Fibroblast of skin of right quadriceps (primary cell): ENCODE data around the gene LAMA3.
A peak's percentile ranks its signal among the peaks of the same experiment; 100 is the strongest.

ENCODE experiments used
- DNase-seq: peaks from one replicate; pipeline ENCODE4 v3.0.0-alpha.2; 2013

The LAMA3 gene

GRCh38 chr18:23920054-23920453 is 230.8 kb downstream of the LAMA3 start:
- no peak for DNase-seq

DNA sequence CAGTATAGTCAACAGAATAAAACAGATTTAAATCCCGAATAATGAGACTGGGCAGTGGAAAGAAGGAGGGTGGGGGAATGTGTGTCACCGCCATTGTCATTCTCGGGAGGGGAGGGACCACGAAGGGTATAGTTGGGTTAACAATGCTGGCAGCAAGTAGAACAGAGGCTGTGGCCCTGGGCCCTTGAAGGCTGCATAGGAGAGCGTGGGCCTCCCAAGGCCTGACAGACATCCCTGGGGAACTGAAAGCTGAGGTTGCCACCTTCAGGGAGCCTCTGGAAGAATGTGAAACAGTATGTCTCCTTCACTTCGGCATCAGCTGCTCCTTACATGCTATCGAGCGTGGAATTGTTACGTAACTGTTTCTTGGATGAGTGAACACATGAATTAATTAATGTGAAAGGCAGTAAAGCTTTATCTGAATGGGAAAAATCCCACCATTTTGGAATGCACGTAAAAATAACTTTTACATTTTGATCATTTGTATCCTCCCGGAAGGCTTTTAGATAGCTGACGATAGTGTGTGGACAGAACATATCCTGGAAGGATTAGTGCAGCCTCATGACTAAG is 232.5 kb downstream of the LAMA3 start:
- peak; percentile 13 for DNase-seq

- no peak for DNase-seq
These were observed 233.7 kb downstream of the LAMA3 start for GRCh38 chr18:23922939-23923338.

GRCh38 chr18:23924813-23925212 is 235.6 kb downstream of the LAMA3 start:
- peak; percentile 55 for DNase-seq

GRCh38 chr18:23926571-23926970 is 237.3 kb downstream of the LAMA3 start:
- DNase-seq: no peak

DNA sequence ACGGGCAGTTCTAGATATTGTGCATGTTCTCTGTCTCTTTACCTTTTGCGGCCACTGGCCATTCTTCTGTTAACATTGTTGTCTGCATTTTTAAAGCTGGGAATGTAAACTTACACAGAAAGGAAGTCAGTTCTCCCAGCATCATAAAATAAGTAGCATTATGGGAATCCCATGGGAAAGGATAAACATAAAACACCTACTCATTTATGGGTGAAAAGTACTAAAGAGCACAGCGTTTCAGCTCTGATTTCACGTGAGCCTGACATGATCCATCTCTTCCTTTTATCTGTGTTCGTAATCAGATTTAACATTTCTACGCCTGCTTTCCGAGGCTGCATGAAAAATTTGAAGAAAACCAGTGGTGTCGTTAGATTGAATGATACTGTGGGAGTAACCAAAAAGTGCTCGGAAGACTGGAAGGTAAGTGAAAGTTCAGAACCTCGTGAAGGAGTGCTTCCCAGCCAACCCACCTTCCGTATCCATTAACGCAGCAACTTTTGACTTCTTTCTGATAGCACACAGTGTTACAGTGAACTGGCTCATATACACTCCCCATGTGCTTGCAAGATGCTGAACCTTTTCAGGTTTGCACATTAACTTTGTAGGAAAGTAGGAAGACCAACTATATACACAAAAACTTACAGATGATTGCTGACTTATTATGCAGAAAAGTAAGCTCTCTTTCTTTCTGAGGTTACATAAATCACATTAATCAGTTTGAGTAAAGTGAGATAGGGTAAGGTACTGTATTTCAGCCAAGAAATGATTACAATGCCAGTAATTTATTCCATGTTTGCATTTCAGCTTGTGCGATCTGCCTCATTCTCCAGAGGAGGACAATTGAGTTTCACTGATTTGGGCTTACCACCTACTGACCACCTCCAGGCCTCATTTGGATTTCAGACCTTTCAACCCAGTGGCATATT is 238.8 kb downstream of the LAMA3 start:
- no peak for DNase-seq

- no peak for DNase-seq
These were observed 240.2 kb downstream of the LAMA3 start for GRCh38 chr18:23929362-23929930.

DNA sequence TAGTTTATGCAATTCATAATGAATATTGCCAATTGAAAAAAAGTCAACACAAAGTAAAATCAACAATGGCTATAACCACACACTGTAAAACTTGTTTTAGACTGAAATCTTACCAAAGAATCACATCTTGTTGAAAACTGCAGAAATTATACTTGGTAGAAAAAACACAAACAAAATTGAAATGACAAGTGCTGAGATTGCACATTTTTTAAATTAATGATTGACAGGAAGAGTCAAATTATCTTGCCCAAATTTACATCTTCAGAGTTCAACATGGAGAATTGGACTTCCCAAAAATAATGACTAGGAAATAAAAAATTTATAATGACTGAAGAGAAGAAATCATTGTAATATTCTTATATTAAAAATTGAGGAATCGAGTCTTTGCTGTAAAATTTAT is 240.7 kb downstream of the LAMA3 start:
- no peak for DNase-seq

GRCh38 chr18:23932385-23933067 is 243.3 kb downstream of the LAMA3 start:
- DNase-seq: no peak

DNA sequence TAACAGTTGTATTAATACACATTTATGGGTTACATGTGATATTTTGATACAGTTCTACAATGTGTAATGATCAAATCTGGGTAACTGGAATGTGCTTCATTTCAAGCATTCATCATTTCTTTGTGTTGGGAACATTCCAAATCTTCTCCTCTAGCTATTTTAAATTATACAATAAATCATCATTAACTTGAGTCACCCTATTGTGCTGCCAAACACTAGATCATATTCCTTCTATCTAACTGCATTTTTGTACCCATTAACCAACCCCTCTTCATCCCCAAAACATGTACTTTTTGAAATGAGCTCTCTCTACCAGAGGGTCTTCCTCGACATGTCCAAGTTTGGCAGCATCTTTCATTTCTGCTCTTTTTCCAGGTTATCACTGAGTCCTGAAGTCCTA is 244.2 kb downstream of the LAMA3 start:
- peak; percentile 63 for DNase-seq

GRCh38 chr18:23934252-23934651 is 245.0 kb downstream of the LAMA3 start:
- DNase-seq: no peak

DNA sequence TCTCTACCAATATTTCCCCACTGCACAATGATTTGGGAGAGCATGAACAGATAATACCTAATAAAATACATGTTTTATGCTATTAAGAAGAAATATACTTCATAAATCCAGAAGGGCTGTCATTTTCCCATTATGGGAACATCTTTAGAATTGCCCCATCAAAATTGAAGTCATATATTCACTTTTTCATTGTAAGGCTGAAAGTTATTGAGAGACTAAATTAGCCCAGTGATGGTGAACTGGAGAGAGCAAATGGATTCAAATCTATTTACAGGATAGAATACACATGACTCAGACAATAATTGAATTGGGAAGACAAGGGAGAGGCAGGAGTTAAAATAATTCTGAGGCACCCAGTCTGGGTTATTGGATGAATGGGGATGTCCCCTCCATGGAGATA is 245.6 kb downstream of the LAMA3 start:
- no peak for DNase-seq

DNA sequence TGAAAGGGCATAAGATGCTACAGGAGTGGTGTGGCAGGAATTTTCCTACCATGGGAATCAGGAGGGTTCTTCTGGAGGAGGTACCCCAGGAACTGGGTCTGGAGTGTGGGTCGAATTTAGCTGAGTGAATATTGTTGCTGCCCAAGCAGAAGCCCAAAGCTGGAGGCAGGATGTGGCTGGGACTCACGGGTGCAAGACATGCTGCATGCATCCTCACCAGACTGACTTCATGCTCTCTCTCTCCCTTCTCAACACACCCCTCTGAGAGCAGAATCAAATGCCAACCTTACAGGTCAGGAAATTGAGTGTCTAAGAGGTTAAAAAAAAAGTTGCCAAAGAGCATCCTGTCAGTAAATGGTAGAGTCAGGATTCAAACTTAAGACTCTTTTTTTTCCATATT is 246.6 kb downstream of the LAMA3 start:
- no peak for DNase-seq

- DNase-seq: no peak
These were observed 247.2 kb downstream of the LAMA3 start for GRCh38 chr18:23936381-23936958.

DNA sequence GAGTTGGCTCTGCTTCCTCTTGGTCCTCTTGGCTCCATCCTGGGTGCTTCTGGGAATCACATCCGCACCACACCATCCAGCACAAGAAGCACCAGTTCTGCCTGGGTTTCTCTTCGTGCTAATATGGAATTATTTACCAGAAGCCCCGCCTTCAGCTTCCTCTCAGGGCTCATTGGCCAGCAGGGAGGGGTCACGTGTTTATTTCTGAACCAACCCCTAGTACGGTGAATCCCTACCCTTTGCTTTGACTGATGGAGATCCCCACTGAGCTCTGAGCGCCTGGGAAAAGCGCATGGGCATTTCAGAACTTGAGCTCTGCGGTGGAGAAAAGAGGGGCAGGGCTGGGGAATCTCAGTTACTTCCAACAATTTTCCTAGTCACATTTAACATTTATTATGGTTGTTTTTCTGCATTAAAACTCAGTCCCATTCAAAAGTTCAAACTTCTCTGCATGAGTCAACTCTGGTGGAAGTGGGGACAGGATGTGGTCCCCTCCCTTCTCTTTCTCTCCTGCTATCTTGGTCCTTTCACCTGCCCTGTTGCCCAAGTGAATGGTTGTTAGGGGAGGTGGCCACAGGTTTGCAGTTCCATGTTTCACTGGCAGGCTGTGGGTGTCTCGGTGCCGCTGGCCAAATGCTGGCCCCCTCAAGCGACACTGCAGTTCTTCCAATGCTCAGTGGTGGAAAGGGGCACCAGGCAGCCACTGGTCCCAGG is 248.9 kb downstream of the LAMA3 start:
- DNase-seq: no peak

DNA sequence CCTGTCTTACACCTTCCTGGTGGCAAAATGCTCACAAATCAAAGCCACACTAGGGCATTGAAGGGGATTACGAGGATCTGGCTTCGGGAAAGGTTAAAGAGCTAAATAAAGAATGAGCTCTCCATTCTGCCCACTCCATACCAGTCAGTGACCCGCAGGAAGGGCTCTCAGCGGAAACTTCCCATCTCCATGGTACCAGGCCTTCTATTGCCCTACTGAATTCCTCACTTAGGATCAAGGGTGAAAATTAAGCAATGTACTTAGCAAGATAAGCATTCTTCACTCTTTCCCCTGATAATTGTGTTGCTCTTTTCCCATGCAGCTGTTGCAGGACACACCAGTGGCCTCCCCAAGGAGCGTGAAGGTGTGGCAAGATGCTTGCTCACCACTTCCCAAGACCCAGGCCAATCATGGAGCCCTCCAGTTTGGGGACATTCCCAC is 249.7 kb downstream of the LAMA3 start:
- DNase-seq: no peak

- DNase-seq: no peak
These were observed 250.1 kb downstream of the LAMA3 start for GRCh38 chr18:23939366-23939765.

DNA sequence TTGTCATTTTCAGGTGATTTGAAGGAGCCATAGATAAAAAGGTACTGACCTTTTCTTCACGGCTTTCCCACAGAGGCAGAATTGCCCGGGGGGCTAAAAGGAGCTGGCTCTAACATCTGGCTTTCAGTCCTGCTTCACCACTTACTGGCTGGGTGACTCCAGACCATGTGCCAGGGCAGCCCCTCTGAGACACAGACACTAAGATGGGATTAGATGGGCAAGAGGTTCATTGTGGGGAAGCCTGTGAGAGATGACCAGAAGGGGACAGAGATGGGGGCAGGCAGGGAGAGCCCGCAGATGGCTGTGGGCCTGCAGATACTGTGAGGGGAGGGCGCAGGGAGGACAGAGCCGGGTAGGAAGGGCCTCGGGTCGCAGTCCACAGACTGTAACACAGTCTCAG is 250.6 kb downstream of the LAMA3 start:
- DNase-seq: no peak

GRCh38 chr18:23941791-23942190 is 252.5 kb downstream of the LAMA3 start:
- DNase-seq: no peak

GRCh38 chr18:23943104-23943503 is 253.9 kb downstream of the LAMA3 start:
- no peak for DNase-seq

DNA sequence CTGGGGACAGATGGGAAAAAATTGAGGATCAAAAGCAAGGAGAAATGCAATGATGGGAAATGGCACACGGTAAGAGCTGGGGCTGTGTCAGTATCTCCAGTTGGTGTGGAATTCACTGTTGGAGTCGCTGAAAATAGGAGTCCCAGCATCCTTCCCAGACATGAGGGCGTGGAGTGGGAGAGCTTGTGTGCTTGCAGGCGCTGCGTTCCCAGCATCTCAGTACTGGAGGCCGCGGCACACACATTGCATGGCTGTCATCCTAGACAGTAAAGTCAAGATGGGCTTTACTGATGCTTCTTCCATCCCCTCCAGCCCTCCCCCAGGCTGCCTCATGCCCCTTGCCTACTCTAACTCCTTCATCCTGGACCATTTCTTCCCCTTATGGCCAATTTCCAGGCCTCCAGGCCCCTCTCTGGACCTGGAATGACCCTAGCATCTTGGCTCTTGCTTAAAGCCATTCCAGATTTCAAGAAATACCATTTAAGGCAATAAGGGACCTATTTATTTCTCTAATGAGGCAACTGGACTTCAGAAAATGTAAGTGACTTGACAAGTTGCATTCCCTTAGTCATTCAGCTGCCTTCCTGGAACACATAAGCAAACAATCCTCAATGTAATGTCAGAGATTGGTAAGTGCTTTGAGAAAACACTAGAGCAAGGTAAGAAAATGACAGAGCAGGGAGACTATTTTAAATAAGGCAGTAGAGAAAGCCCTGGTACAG is 254.8 kb downstream of the LAMA3 start:
- peak; percentile 57 for DNase-seq
